Lower lobe of right lung (tissue), 2 donors: Measurements from ENCODE around the gene TBC1D12. TPM values are rescaled to one million over a fixed set of nuclear protein-coding genes. Genes with fewer than 3 reads are reported as not detected.

Experiments used
- ATAC-seq, 2 donors: fragments of 200-7000 bp; cut with Tn5 transposase; one replicate each; pipeline ENCODE4 v1.9.1; 2020 to 2022; ENCODE audit warnings: mild to moderate bottlenecking in 2 of 2, moderate library complexity in 2 of 2
- DNase-seq: peaks from one replicate; pipeline ENCODE4 v3.0.0-alpha.2; 2020
- H3K27ac ChIP-seq: fragments of 200-600 bp; one replicate; pipeline ENCODE4 v1.8.0; 2022
- H3K27me3 ChIP-seq: fragments of 200-600 bp; one replicate; pipeline ENCODE4 v1.8.0; 2022; ENCODE audit warnings: low read depth
- H3K36me3 ChIP-seq: fragments of 200-600 bp; one replicate; pipeline ENCODE4 v1.8.0; 2022; ENCODE audit warnings: mild to moderate bottlenecking
- H3K4me1 ChIP-seq: fragments of 200-600 bp; one replicate; pipeline ENCODE4 v1.8.0; 2022
- H3K4me3 ChIP-seq: fragments of 200-600 bp; one replicate; pipeline ENCODE4 v1.8.0; 2022; ENCODE audit warnings: mild to moderate bottlenecking
- H3K9me3 ChIP-seq: fragments of 200-600 bp; one replicate; pipeline ENCODE4 v1.8.0; 2022
- CTCF ChIP-seq: fragments of 200-600 bp; IDR thresholded peaks from one replicate; pipeline ENCODE4 v1.8.0; 2022; ENCODE audit warnings: antibody characterized with exemption, mild to moderate bottlenecking
- intact Hi-C: fragments of 100-400 bp; cut with DNase I; formaldehyde crosslinking; loops from one replicate; pipeline ENCODE4 v1.11.0; 2022
- total RNA-seq: library from RNA; stranded (reverse); fragmentation: NEBNext Ultra II Directional; extraction: Animal tissue kit (Norgen Biotek cat#: 25700); gene quantifications from one replicate; pipeline ENCODE4 v1.2.1, GENCODE V29; 2021
- donor health status: DM: no; HTN: yes; CAD: no; lungs with severe emphysema.

Gene TBC1D12
- total RNA-seq, 1 donor from 2014 or later = 12.5 TPM

GRCh38 chr10:94407668-94408067 lies 5.3 kb downstream of the TBC1D12 start:
- intact Hi-C loops = no loop called here
- H3K36me3 ChIP-seq = no peaks in the 10 kb centered on the region
- H3K4me1 ChIP-seq = peaks cover 17% of the 10 kb centered on the region
- DNase-seq (no peak), ATAC-seq (no peak)
- TF ChIP-seq CTCF = no peak
- peaks cover under 1% of the 10 kb centered on the region for H3K27me3 ChIP-seq
- H3K27ac ChIP-seq = no peak overlapping the region
- no peaks in the 10 kb centered on the region for H3K9me3 ChIP-seq
- H3K4me3 ChIP-seq = no peak overlapping the region

- H3K4me3 ChIP-seq = no peak overlapping the region
Measured at GRCh38 chr10:94409021-94409657, 6.8 kb downstream of the TBC1D12 start.

DNA sequence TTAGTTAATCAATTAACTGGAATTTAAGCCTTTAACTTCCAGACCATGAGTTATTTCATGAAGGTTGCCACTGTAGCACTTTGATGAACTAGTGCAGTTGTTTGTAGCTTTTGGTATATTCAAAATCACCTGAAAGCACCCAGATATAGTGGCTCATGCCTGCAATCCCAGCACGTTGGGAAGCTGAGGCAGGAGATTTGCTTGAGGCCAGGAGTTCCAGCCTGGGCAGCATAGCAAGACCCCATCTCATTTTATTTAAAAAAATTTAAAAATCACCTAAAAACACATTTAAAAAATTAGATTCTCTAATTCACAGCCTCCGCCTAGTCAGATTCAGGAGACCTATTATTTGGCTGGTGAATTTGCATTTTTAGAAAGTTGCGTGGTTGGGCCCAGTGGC lies 9.0 kb downstream of the TBC1D12 start:
- Histone ChIP-seq H3K36me3 (no peaks in the 10 kb centered on the region), H3K9me3 (no peaks in the 10 kb centered on the region), H3K27me3 (no peaks in the 10 kb centered on the region), H3K4me1 (peaks cover 4% of the 10 kb centered on the region), H3K27ac (no peak overlapping the region), H3K4me3 (no peak overlapping the region)
- intact Hi-C loops = no loop called here
- DNase-seq (no peak), ATAC-seq (no peak)
- no peak for TF ChIP-seq CTCF

More at GRCh38 chr10:94409021-94409657, 6.8 kb downstream of the TBC1D12 start:
- TF ChIP-seq CTCF = no peak
- H3K4me1 ChIP-seq = peaks cover 19% of the 10 kb centered on the region
- intact Hi-C loops = no loop called here
- no peak overlapping the region for H3K27ac ChIP-seq
- no peaks in the 10 kb centered on the region for H3K27me3 ChIP-seq
- DNase-seq (no peak), ATAC-seq (no peak)
- H3K9me3 ChIP-seq = no peaks in the 10 kb centered on the region
- no peaks in the 10 kb centered on the region for H3K36me3 ChIP-seq

DNA sequence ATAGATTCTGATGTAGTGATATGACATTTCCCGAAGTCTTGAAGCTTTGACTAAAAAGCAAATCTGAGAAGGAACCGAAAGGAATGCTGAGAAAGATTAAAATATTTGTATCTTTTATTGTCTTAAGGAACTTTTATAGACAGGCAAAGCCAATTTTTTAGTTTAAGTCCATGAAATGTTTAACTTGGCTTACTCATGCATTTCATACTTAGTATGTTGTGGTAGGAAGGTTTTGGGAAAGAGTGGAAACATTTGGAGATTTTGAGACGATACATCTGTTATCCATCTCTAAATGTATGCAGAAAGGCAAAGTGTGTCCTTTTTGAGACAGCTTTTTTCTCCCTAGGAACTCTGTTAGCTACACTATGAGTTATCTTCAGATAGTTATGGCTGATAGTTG lies 10.1 kb downstream of the TBC1D12 start:
- ATAC-seq (no peak), DNase-seq (no peak)
- no peaks in the 10 kb centered on the region for H3K9me3 ChIP-seq
- intact Hi-C loops = no loop called here
- no peak overlapping the region for H3K4me3 ChIP-seq
- H3K4me1 ChIP-seq = peaks cover 4% of the 10 kb centered on the region
- no peaks in the 10 kb centered on the region for H3K36me3 ChIP-seq
- TF ChIP-seq CTCF = no peak
- no peak overlapping the region for H3K27ac ChIP-seq
- no peaks in the 10 kb centered on the region for H3K27me3 ChIP-seq

GRCh38 chr10:94413361-94413760 lies 11.0 kb downstream of the TBC1D12 start:
- no peaks in the 10 kb centered on the region for H3K36me3 ChIP-seq
- H3K27ac ChIP-seq = no peak overlapping the region
- peaks cover 4% of the 10 kb centered on the region for H3K4me1 ChIP-seq
- intact Hi-C loops = no loop called here
- no peak for ATAC-seq
- H3K4me3 ChIP-seq = no peak overlapping the region
- no peak for TF ChIP-seq CTCF
- no peaks in the 10 kb centered on the region for H3K27me3 ChIP-seq
- H3K9me3 ChIP-seq = no peaks in the 10 kb centered on the region
- DNase-seq = no peak

- intact Hi-C loops = no loop called here
- no peak for TF ChIP-seq CTCF
- H3K27ac ChIP-seq = no peak overlapping the region
Measured at GRCh38 chr10:94416896-94417295, 14.6 kb downstream of the TBC1D12 start.

More at GRCh38 chr10:94416896-94417295, 14.6 kb downstream of the TBC1D12 start:
- Histone ChIP-seq H3K36me3 (no peaks in the 10 kb centered on the region), H3K4me1 (peaks cover 4% of the 10 kb centered on the region), H3K27me3 (no peaks in the 10 kb centered on the region), H3K4me3 (no peak overlapping the region), H3K9me3 (no peaks in the 10 kb centered on the region)
- DNase-seq (no peak), ATAC-seq (no peak)
